NCI-H774 (cell line): ENCODE data around the gene VAMP8.
"Not testable (repeated sequence)": the region's sequence is repeated elsewhere in the genome, so short reads cannot be mapped to it uniquely, and the experiment has no call there.

Experiments used
- DNase-seq: peaks from one replicate; lab custom pipeline; 2025; lab: John Stamatoyannopoulos, UW

The VAMP8 gene

DNA sequence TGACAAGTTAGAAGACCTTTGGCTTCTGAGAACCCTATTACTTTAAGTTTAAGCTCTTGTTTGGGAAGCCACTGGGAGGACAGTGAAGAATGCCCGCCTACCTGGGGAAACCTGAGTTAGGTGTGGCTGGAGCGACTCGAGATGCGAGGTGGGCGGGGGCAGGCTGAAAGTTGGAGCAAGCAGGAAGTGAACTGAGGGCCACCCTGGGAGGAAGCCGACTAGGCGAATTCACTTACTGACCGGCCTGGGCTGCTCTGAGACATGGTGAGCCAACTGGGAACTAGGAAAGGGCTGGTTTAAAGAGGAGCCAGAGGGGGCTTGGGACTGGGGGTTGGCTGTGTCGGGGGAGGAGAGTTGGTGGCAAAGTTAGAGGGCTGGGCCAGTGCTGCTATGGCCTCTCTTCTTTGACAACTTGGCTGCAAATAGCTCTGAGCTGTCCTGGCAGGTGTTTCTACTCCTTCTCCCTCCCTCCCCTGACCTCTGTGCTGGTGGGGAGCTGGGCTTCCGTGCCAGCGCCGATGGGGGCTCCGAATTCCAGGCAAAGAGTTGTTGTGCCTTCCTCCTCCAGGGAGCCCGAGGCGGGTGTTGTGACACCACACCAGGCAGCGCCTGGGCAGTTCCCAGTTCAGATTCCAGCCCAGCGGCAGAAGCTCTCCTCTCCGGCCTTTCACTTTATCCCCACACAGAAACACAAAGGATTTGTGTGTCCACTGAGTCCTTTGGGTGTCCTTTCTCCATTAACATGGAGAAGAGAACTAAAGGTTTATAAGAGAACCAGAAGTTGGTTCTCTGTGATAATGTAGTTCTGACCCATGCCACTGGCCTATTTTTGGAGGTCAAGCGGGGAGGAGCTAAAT is at the start of gene VAMP8:
TSS of gene VAMP8 (plus strand) at position 201 of the 857 bp plus-strand sequence. CDS start at position 262, 61 bp downstream.
- peak; percentile 17 for DNase-seq

DNA sequence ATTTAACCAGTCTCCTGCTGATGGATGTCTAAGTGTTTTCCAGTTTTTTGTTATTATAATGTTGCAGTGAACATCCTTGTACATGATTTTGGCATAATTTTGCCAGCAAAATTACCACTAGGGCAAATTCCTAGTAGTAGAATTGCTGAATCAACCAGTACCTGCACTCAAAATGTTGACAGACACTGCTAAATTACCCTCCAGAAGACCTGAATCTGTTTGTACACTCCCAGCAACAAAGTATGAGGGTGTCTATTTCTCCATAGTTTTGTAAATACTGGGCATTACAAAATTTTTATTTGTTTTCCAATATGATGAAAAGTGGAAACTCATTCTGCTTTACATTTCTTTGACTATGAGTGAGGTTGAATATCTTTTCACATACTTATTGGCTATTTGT is 49.6 kb upstream of the VAMP8 start:
- no peak for DNase-seq

DNA sequence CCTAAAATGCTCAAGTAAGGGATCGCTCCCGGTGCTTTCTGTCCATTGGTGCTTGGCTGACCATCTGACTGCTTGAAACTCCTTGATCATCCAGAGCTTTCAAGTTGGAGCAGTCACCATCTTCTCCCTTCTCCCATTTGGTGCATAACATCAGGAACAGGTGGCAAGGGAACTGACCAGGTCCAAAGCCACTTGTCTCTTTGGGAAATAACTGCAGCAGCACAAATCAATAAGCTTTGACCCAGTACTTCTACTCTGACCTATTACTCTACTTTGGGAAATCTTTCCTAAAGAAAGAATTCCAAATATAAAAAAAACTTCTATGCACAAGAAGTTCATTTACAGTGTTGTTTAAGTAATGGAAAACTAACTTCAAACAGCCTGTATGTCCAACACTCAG is 49.0 kb upstream of the VAMP8 start:
- no peak for DNase-seq

- no peak for DNase-seq
Measured at GRCh38 chr2:85529809-85530208, 47.6 kb upstream of the VAMP8 start.

- no peak for DNase-seq
Measured at GRCh38 chr2:85531589-85531988, 45.8 kb upstream of the VAMP8 start.

DNA sequence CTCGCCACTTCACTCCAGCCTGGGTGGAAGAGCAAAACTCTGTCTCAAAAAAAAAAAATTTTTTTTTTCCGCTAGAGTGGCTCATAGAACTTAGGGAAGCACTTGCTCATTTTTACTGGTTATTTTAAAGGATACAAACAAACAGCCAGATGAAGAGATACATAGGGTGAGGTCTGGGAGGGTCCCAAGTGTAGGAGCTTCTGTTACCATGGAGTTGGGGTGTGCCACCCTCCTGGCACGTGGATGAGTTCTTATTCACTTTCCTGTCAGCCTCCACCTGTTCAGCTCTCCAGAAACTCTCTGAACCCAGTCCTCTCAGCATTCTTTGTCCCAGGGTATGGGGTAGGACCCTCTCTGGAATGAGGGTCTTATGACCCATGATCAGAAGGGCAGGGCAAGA is 43.3 kb upstream of the VAMP8 start:
- no peak for DNase-seq

DNA sequence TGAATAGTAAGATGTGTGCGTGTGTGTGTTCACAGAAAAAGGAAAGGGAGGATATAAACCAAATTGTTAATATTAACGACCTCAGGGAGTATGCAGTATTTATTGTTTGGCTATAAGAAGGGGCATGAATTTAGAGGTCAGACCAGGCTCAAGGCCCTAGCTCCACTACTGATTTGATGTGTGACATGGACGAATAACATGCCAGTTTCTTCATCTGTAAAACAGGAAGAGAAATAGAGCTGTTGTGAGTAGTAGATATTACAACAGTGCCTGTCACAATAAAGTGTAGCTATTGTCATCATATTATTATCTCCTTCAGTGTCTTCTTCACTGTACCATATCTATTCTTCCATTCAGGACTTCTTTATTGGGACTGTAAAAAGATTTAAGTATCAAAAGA is 42.5 kb upstream of the VAMP8 start:
- DNase-seq = no peak

GRCh38 chr2:85536479-85536878 is 40.9 kb upstream of the VAMP8 start:
- DNase-seq = no peak

GRCh38 chr2:85537600-85538506 is 39.5 kb upstream of the VAMP8 start:
- no peak for DNase-seq

DNA sequence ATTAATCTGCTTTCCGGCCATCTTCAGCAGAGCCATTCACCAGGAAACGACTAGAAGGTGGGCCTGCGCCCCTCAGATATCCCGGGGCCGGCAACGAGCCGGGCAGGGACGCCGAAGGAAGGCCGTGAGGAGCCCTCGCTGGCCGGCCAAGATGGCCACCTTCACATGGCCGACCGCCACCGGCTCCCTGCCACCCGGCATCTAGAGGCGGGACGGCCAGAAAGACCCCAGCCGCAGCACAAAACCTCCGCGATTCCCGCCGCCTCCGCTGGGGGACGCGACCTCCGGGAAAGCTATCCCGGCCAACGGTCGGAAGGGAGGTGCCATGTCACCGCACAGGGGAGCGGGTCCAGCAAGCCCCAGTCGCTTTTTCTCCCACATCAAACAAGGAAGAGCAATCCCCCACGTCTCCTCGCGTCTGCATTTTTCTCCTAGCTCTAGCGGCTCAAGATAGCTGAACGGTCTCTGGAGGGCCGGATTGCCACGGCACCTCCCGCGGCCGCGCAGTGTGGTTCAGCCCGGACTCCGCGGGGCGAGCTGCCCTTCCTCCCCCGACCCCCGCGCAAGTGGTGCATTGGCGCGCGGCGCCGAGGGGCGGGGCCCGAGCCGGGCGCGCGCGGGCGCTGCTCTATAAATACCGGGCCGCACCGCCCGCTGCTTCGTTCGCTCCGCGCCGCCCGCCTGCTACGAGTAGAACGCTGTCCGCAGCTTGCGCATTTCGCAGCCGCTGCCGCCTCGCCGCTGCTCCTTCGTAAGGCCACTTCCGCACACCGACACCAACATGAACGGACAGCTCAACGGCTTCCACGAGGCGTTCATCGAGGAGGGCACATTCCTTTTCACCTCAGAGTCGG is 38.7 kb upstream of the VAMP8 start, which contains the start of gene MAT2A:
TSS of gene MAT2A (plus strand) at position 662 of the 854 bp plus-strand sequence. CDS start at position 782, 120 bp downstream.
- peak; percentile 89 for DNase-seq

DNA sequence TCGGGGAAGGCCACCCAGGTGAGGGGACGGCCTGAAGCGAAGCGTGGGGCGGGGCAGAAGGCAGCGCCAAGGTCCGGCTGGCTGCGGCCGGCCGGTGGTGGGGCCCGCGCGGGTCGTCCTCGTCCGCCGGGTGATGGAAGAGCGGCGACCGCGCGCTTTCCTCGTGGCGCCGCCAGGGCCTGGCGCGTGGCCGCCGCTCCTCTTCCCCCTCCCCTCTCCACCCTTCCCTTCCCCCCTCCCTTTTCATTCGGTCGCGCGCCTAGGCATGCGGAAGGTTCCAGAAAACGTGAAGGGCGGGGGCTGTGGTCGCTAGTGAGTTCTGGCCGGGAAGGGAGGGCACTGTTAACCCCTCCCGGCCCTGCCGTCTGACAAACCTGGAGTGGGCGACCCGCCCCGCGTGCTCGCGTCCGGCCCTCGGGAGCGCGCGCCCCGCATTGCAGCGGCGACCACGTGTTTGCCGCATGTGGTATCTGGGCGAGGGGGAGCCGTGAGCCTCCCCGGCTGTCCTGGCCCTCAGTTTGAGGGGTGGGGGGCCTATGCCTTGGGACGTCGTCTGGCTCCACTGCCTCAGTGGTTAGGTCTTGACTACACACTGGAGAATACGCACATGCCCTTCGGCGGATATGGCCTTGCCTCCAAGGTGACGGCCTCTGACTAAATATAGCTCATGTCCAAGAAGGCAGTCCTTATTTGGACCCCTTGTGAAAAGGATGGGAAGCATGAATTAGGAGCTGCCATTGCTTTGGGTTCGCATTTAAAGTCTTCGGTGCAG is 37.8 kb upstream of the VAMP8 start:
- DNase-seq = peak; percentile 31

GRCh38 chr2:85540133-85540648 is 37.2 kb upstream of the VAMP8 start:
- DNase-seq = no peak

GRCh38 chr2:85541262-85541661 is 36.1 kb upstream of the VAMP8 start:
- no peak for DNase-seq

- DNase-seq = no peak
Measured at GRCh38 chr2:85541753-85542457, 35.5 kb upstream of the VAMP8 start.

DNA sequence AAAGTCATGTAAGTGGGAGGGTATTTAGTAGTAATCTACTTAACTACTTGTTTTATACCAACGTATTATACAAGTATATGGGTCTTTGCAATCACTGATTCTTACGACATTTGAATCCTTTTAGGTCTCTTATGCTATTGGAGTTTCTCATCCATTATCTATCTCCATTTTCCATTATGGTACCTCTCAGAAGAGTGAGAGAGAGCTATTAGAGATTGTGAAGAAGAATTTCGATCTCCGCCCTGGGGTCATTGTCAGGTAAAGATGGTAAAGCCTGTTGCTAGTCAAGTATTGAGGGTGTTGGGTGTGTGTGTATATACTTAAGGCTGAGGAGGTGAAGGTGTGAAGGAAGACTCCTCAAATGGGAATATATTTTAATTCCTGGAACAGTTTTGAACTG is 34.6 kb upstream of the VAMP8 start:
- no peak for DNase-seq

DNA sequence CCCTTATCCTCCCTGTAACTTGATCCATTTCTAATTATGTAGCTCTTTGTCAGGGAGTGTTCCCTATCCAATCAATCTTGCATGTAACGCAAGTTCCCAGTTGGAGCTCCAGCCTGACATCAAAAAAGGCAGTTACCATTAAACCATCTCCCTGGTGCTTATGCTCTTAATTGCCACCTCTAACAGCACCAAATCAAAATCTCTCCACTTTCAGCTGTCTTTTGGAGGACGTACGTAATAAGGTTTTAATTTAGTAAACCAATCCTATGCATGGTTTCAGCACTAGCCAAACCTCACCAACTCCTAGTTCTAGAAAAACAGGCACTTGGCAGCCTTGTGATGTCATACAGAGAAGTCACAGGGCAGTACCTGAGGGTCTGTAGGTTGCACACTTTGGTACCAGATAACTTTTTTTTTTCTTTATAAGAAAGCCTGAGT is 33.1 kb upstream of the VAMP8 start:
- DNase-seq = not testable (repeated sequence)

DNA sequence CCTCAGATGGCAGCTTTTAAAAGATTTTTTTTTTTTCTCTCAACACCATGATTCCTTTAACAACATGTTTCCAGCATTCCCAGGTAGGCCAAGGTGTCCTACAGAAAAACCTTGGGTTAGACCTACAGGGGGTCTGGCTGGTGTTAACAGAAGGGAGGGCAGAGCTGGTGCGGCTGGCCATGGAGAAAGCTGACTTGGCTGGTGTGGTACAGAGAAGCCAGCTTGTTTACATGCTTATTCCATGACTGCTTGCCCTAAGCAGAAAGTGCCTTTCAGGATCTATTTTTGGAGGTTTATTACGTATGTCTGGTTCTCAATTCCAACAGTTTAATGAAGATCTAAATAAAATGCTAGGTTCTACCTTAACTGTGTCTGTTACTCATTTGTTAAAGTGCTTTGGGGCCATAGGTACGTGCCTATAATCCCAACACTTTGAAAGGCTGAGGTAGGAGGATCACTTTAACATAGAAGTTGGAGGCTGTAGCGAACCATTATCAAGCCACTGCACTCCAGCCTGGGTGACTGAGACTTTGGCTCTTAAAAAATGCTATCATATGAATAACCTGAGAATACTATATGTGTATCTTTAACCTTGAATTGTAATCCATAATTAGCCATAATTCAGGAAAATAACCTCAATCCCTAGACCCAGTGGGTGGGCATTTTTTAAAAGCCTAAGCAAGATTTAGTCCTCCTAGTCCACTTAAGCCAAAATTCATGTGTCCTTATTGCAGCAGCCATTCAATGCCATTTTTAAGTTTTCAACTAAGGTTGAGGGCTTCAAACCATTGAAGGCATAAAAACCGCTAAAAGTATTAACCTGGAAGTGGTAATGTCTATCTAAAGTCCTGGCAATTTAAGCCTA is 32.2 kb upstream of the VAMP8 start:
- DNase-seq = not testable (repeated sequence)

DNA sequence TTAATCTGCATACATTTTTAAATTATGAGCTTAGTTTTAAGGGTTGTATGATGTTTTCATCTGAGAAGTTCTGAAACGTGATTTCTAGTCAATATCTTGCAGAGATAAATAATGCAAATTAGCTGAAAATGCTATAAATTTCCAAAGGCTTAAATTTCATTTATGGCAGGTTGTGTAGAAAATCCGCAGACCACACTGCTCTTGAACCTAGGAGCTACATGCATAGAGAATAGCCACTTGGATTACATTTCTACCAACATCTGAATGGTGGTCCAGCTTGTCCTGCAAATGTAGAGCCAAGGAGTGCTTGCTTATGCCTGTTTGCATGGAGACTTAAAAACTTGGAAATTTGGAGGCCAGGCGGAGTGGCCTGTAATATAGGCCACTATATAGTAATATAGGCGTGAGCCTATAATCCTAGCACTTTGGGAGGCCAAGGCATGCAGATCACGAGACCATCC is 31.6 kb upstream of the VAMP8 start:
- DNase-seq = no peak
